HepG2 (cell line): ENCODE measurements around the gene PIK3R1. TPM values are rescaled to one million over a fixed set of nuclear protein-coding genes. Genes with fewer than 3 reads are reported as not detected.

Experiments
- ATF4 ChIP-seq, 2 experiments: fragments of 450-650 bp in 1 of 2; sonication (generic) in 1 of 2; formaldehyde crosslinking; IDR thresholded peaks; 2 replicates each; pipeline versions ENCODE4 v1.5.0 to v1.8.0; 2020 to 2022; ENCODE audit warnings: mild to moderate bottlenecking in 1 of 2, missing genetic modification reagents in 1 of 2
- HNRNPL ChIP-seq: fragments of 200-400 bp; formaldehyde crosslinking; IDR thresholded peaks from 2 replicates; pipeline ENCODE4 v1.6.1; 2017; ENCODE audit warnings: mild to moderate bottlenecking, low read depth, low read length
- ISL2 ChIP-seq: sonication (generic); formaldehyde crosslinking; IDR thresholded peaks from 2 replicates; pipeline ENCODE4 v1.5.0; 2020; ENCODE audit warnings: missing genetic modification reagents
- MEF2D ChIP-seq: sonication (generic); formaldehyde crosslinking; IDR thresholded peaks from 2 replicates; pipeline ENCODE4 v1.5.1; 2020; ENCODE audit warnings: mild to moderate bottlenecking, missing genetic modification reagents
- ZNF652 ChIP-seq: IDR thresholded peaks from 2 replicates; pipeline ENCODE4 v1.6.1; 2016; ENCODE audit warnings: low read depth, borderline replicate concordance
- polyA plus RNA-seq, 8 experiments: library from polyadenylated mRNA; depleted of rRNA in 3 of 8; stranded (reverse) in 7 of 8; unstranded in 1 of 8; fragments of >200 nt; fragmentation: Illumina TruSeq in 4 of 8; extraction: Trizol in 4 of 8; gene quantifications; 2 replicates each; pipeline versions ENCODE4 v1.2.1 to v1.2.3, GENCODE V29; 2011 to 2016; ENCODE audit warnings: low read depth in 4 of 8, missing spikeins in 1 of 8, mixed read lengths in 1 of 8; ENCODE audit not compliant: insufficient read depth in 1 of 8
- total RNA-seq, 5 experiments: library from RNA; depleted of rRNA; stranded (reverse); fragments of >200 nt; fragmentation: Illumina TruSeq; extraction: Trizol; gene quantifications; 2 replicates each; pipeline ENCODE4 v1.2.3, GENCODE V29; 2016; ENCODE audit warnings: low read depth in 1 of 5
- TF ChIP-seq, protein P1 (sequence below): sonication (generic); formaldehyde crosslinking; IDR thresholded peaks from 2 replicates; pipeline ENCODE4 v1.5.0; 2020; ENCODE audit warnings: mild to moderate bottlenecking, missing genetic modification reagents, borderline replicate concordance
- TF ChIP-seq, protein P2 (sequence below): sonication (generic); formaldehyde crosslinking; IDR thresholded peaks from 2 replicates; pipeline ENCODE4 v1.5.0; 2020; ENCODE audit warnings: mild to moderate bottlenecking, missing genetic modification reagents
- TF ChIP-seq, protein P3 (sequence below), 2 experiments: sonication (generic) in 1 of 2; formaldehyde crosslinking in 1 of 2; IDR thresholded peaks; 2 replicates each; pipeline versions ENCODE4 v1.4.0 to v1.6.1; 2018 to 2020; ENCODE audit warnings: missing genetic modification reagents in 2 of 2, borderline replicate concordance in 1 of 2, low read depth in 1 of 2, mild to moderate bottlenecking in 1 of 2, missing biosample characterization in 1 of 2
- TF ChIP-seq, protein P4 (sequence below), 2 experiments: fragments of 450-650 bp in 1 of 2; sonication (generic) in 1 of 2; formaldehyde crosslinking in 1 of 2; IDR thresholded peaks; 2 replicates each; pipeline versions ENCODE4 v1.6.1 to v1.8.0; 2016 to 2022; ENCODE audit warnings: antibody characterized with exemption in 1 of 2, mild to moderate bottlenecking in 1 of 2, missing genetic modification reagents in 1 of 2

PIK3R1 gene
- total and polyA plus RNA-seq, 2 of the 13 experiments (the other 11 are each of a cell fraction or from before 2014, with no cell fraction given), result 8.4 to 21.3 TPM

DNA sequence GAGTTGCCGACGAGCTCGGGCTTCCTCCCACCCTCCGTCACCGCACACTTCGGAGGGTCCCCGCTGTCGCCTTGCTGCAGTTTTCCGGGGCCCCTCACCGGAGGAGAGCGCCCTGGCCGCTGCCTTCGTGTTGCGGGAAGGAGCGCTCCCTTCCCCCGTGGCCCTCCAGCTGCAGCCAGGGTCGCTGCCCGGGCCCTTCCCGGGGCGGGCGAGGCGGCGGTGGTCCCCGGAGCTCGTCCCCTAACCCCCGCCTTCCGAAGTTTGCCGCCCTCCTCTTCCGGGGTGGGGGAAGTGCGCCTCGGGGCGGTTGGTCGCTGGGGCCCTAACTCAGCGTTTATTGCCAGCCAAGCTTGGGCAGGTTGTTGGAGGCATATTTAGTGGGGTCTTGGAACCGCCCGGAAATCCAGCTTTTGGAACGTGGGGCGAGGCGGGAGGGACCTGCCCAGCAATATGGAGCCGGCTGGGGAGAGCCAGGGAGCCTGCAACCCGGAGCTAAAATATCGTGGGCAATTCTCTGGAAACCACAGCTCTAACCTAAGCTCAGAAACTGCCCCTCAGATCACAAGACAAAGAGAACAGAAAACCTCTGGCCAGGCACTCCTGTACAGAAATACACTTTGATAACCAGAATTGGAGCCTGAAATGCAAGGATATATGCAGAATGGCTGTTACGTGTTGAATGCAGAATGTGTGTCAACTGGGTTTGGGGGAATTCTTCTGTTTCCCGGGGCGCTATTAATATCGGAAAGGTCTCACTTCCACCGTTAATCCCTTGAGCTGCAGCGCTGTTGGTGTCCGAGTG lies 890 bp downstream of the PIK3R1 start (continued):
- TF ChIP-seq, protein P1, sequence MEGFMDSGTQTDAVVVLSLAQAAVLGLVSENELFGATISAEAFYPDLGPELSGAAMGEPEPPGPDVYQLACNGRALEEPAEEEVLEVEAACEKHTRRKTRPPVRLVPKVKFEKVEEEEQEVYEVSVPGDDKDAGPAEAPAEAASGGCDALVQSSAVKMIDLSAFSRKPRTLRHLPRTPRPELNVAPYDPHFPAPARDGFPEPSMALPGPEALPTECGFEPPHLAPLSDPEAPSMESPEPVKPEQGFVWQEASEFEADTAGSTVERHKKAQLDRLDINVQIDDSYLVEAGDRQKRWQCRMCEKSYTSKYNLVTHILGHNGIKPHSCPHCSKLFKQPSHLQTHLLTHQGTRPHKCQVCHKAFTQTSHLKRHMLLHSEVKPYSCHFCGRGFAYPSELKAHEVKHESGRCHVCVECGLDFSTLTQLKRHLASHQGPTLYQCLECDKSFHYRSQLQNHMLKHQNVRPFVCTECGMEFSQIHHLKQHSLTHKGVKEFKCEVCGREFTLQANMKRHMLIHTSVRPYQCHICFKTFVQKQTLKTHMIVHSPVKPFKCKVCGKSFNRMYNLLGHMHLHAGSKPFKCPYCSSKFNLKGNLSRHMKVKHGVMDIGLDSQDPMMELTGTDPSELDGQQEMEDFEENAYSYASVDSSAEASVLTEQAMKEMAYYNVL (CRISPR knock-in tag), result 0 out of 2 replicates have a peak, but pooled peaks have one; percentile 29
- TF ChIP-seq HNRNPL (0 out of 2 replicates have a peak, but pooled peaks have one; percentile 27), MEF2D (CRISPR knock-in tag) (0 out of 2 replicates have a peak, but pooled peaks have one; percentile 36), ATF4 (CRISPR knock-in tag; IDR thresholded peaks at IDR 0.05) (peak in 1 of 2 experiments; percentile 47; a peak in 1 of 4 replicates), ISL2 (0 out of 2 replicates have a peak, but pooled peaks have one; percentile 16), ZNF652 (CRISPR knock-in tag) (no peak)
- TF ChIP-seq, protein P2, sequence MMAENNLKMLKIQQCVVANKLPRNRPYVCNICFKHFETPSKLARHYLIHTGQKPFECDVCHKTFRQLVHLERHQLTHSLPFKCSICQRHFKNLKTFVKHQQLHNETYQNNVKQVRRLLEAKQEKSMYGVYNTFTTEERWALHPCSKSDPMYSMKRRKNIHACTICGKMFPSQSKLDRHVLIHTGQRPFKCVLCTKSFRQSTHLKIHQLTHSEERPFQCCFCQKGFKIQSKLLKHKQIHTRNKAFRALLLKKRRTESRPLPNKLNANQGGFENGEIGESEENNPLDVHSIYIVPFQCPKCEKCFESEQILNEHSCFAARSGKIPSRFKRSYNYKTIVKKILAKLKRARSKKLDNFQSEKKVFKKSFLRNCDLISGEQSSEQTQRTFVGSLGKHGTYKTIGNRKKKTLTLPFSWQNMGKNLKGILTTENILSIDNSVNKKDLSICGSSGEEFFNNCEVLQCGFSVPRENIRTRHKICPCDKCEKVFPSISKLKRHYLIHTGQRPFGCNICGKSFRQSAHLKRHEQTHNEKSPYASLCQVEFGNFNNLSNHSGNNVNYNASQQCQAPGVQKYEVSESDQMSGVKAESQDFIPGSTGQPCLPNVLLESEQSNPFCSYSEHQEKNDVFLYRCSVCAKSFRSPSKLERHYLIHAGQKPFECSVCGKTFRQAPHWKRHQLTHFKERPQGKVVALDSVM (CRISPR knock-in tag), result 0 out of 2 replicates have a peak, but pooled peaks have one; percentile 16
- TF ChIP-seq, protein P3, sequence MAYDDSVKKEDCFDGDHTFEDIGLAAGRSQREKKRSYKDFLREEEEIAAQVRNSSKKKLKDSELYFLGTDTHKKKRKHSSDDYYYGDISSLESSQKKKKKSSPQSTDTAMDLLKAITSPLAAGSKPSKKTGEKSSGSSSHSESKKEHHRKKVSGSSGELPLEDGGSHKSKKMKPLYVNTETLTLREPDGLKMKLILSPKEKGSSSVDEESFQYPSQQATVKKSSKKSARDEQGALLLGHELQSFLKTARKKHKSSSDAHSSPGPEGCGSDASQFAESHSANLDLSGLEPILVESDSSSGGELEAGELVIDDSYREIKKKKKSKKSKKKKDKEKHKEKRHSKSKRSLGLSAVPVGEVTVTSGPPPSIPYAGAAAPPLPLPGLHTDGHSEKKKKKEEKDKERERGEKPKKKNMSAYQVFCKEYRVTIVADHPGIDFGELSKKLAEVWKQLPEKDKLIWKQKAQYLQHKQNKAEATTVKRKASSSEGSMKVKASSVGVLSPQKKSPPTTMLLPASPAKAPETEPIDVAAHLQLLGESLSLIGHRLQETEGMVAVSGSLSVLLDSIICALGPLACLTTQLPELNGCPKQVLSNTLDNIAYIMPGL (CRISPR knock-in tag; IDR thresholded peaks at IDR 0.05; ENCODE audit: borderline replicate concordance in 1 of 2, low read depth in 1 of 2), result peak; percentile 45 to 66; a peak in 2 of 4 replicates
- TF ChIP-seq, protein P4, sequence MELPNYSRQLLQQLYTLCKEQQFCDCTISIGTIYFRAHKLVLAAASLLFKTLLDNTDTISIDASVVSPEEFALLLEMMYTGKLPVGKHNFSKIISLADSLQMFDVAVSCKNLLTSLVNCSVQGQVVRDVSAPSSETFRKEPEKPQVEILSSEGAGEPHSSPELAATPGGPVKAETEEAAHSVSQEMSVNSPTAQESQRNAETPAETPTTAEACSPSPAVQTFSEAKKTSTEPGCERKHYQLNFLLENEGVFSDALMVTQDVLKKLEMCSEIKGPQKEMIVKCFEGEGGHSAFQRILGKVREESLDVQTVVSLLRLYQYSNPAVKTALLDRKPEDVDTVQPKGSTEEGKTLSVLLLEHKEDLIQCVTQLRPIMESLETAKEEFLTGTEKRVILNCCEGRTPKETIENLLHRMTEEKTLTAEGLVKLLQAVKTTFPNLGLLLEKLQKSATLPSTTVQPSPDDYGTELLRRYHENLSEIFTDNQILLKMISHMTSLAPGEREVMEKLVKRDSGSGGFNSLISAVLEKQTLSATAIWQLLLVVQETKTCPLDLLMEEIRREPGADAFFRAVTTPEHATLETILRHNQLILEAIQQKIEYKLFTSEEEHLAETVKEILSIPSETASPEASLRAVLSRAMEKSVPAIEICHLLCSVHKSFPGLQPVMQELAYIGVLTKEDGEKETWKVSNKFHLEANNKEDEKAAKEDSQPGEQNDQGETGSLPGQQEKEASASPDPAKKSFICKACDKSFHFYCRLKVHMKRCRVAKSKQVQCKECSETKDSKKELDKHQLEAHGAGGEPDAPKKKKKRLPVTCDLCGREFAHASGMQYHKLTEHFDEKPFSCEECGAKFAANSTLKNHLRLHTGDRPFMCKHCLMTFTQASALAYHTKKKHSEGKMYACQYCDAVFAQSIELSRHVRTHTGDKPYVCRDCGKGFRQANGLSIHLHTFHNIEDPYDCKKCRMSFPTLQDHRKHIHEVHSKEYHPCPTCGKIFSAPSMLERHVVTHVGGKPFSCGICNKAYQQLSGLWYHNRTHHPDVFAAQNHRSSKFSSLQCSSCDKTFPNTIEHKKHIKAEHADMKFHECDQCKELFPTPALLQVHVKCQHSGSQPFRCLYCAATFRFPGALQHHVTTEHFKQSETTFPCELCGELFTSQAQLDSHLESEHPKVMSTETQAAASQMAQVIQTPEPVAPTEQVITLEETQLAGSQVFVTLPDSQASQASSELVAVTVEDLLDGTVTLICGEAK (IDR thresholded peaks at IDR 0.05), result no peak
- TF ChIP-seq, protein P4 (CRISPR knock-in tag; IDR thresholded peaks at IDR 0.05), result 0 out of 2 replicates have a peak, but pooled peaks have one; percentile 39
